ENCODE results near the gene TBCCD1. TPM values are rescaled to one million over a fixed set of nuclear protein-coding genes. Genes with fewer than 3 reads are reported as not detected.

TBCCD1 gene
- total RNA-seq, 1 experiment from 2014 or later, result 20.1 TPM

GRCh38 chr3:186497608-186498007 lies 69.5 kb downstream of the TBCCD1 start:
- ChIA-PET CTCF (no interaction called here), POLR2A (ENCODE audit: low non-redundant PET) (no interaction called here)
- no peak overlapping the region for H3K27ac ChIP-seq (ENCODE audit: low read depth, low read length, poor library complexity, severe bottlenecking)
- H3K4me3 ChIP-seq (ENCODE audit: low read depth, low read length, poor library complexity, severe bottlenecking), result no peak overlapping the region
- H3K4me1 ChIP-seq (ENCODE audit: insufficient read depth, low read length, poor library complexity, severe bottlenecking), result no peaks in the 10 kb centered on the region
- H3K36me3 ChIP-seq (ENCODE audit: insufficient read depth, low read length, poor library complexity, severe bottlenecking), result no peaks in the 10 kb centered on the region
- no peaks in the 10 kb centered on the region for H3K27me3 ChIP-seq (replicated peaks; ENCODE audit: insufficient read depth, low read depth, low read length, poor library complexity)
- no peak for DNase-seq (ENCODE audit: low spot score)
- BruUV-seq (replicated peaks), result no TSS peak
- intact Hi-C loops (cut with micrococcal nuclease; ENCODE audit: unreplicated experiment), result no loop called here
- TF ChIP-seq EZH2 (IDR thresholded peaks at IDR 0.05; ENCODE audit: borderline replicate concordance, low read depth, low read length, poor library complexity, severe bottlenecking), result no peak
- no peak for TF ChIP-seq CTCF (conservative IDR thresholded peaks at IDR 0.05; ENCODE audit: low read depth, low read length)
- H3K9me3 ChIP-seq (ENCODE audit: low read depth, low read length, poor library complexity, severe bottlenecking), result no peaks in the 10 kb centered on the region

DNA sequence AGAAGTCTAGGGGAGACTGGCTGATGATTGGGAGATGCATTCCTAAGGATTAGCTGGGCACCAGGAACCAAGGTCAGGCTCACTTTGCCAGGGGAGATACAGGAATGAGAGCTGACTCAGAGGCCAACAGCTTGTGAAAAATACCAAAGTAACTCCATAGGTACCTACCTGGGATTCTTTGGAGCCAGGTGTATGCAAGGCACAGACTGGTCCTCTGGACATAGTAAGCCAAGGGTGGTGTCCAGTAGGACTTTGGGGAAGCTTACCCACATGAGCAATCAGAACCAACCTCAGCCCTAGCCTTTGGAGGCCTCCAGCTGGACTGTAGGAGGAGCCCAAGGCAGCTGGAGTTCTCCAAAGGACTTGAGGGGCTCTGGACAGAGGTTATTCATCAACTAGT lies 70.5 kb downstream of the TBCCD1 start:
- ChIA-PET POLR2A (ENCODE audit: low non-redundant PET) (no interaction called here), CTCF (interaction anchor here (0.5 kb wide), 1 partner anchor 11 kb away, joined by 19 read pairs; no protein-coding TSS in a partner anchor)
- no peak for DNase-seq (ENCODE audit: low spot score)
- H3K27ac ChIP-seq (ENCODE audit: low read depth, low read length, poor library complexity, severe bottlenecking), result no peak overlapping the region
- intact Hi-C loops (cut with micrococcal nuclease; ENCODE audit: unreplicated experiment), result no loop called here
- no peaks in the 10 kb centered on the region for H3K36me3 ChIP-seq (ENCODE audit: insufficient read depth, low read length, poor library complexity, severe bottlenecking)
- no TSS peak for BruUV-seq (replicated peaks)
- TF ChIP-seq CTCF (conservative IDR thresholded peaks at IDR 0.05; ENCODE audit: low read depth, low read length) (no peak), EZH2 (IDR thresholded peaks at IDR 0.05; ENCODE audit: borderline replicate concordance, low read depth, low read length, poor library complexity, severe bottlenecking) (no peak)
- no peak overlapping the region for H3K4me3 ChIP-seq (ENCODE audit: low read depth, low read length, poor library complexity, severe bottlenecking)
- no peaks in the 10 kb centered on the region for H3K4me1 ChIP-seq (ENCODE audit: insufficient read depth, low read length, poor library complexity, severe bottlenecking)
- H3K9me3 ChIP-seq (ENCODE audit: low read depth, low read length, poor library complexity, severe bottlenecking), result no peaks in the 10 kb centered on the region
- peaks cover under 1% of the 10 kb centered on the region for H3K27me3 ChIP-seq (replicated peaks; ENCODE audit: insufficient read depth, low read depth, low read length, poor library complexity)

Other genes with a start within 250 kb of the TBCCD1 start
- 35.1 and 45.2 TPM in 2 replicates for gene DGKG, start 205.1 kb downstream of the TBCCD1 start, total RNA-seq (2021)
- 3.6 and 3.9 TPM in 2 replicates for gene CRYGS, start 23.0 kb downstream of the TBCCD1 start, total RNA-seq (2021)
- gene DNAJB11, start 3.4 kb upstream of the TBCCD1 start, total RNA-seq (2021), result 94.1 and 103 TPM in 2 replicates
- gene AHSG, start 45.7 kb upstream of the TBCCD1 start, total RNA-seq (2021), result 3.2 and 4.9 TPM in 2 replicates
- gene FETUB, start 73.1 kb upstream of the TBCCD1 start, total RNA-seq (2021), result not detected in 2 replicates
- gene HRG, start 98.7 kb upstream of the TBCCD1 start, total RNA-seq (2021), result not detected in 2 replicates
- gene KNG1, start 150.0 kb upstream of the TBCCD1 start, total RNA-seq (2021), result not detected in 2 replicates
- 403 and 435 TPM in 2 replicates for gene EIF4A2, start 216.2 kb upstream of the TBCCD1 start, total RNA-seq (2021)
- gene RFC4, start 239.1 kb upstream of the TBCCD1 start, total RNA-seq (2021), result 116 and 120 TPM in 2 replicates

All from A673 (cell line).